Fibroblast of lung (primary cell): ENCODE data around the gene TUBG1. TPM values are rescaled to one million over a fixed set of nuclear protein-coding genes. Genes with fewer than 3 reads are reported as not detected.

Experiments
- DNase-seq, 2 donors: peaks; one replicate each; pipeline versions ENCODE4 v3.0.0 to v3.0.0-alpha.2; 2010; ENCODE audit warnings: low read depth in 2 of 2
- H2AFZ ChIP-seq: 2 replicates; pipeline ENCODE4 v1.5.1; 2012; ENCODE audit warnings: low read length, control low read depth, inconsistent platforms
- H3K27ac ChIP-seq: 2 replicates; pipeline ENCODE4 v1.5.1; 2011; ENCODE audit warnings: low read length, control low read depth; ENCODE audit not compliant: insufficient read depth
- H3K27me3 ChIP-seq: 2 replicates; pipeline ENCODE4 v1.5.1; 2011; ENCODE audit warnings: mild to moderate bottlenecking, low read length; ENCODE audit not compliant: control insufficient read depth, insufficient read depth
- H3K36me3 ChIP-seq: 2 replicates; pipeline ENCODE4 v1.5.1; 2011; ENCODE audit warnings: low read length; ENCODE audit not compliant: control insufficient read depth, insufficient read depth
- H3K4me1 ChIP-seq: 2 replicates; pipeline ENCODE4 v1.5.1; 2011; ENCODE audit warnings: low read length; ENCODE audit not compliant: control insufficient read depth, insufficient read depth; ENCODE audit errors: extremely low read depth
- H3K4me2 ChIP-seq: 2 replicates; pipeline ENCODE4 v1.5.1; 2011; ENCODE audit warnings: low read length, control low read depth; ENCODE audit not compliant: insufficient read depth; ENCODE audit errors: extremely low read depth
- H3K4me3 ChIP-seq, 4 experiments: fragments of 200-600 bp in 1 of 4; sonication (generic) in 1 of 4; replicated peaks in 1 of 4; 2 replicates each; pipeline ENCODE4 v1.5.1; 2011 to 2016; ENCODE audit warnings: low read length in 4 of 4, low read depth in 3 of 4, mild to moderate bottlenecking in 3 of 4, control low read depth in 2 of 4, inconsistent platforms in 1 of 4, mixed read lengths in 1 of 4; ENCODE audit not compliant: insufficient read depth in 1 of 4; ENCODE audit errors: control extremely low read depth in 1 of 4
- H3K79me2 ChIP-seq: 2 replicates; pipeline ENCODE4 v1.5.1; 2012; ENCODE audit warnings: mild to moderate bottlenecking, low read length, inconsistent platforms; ENCODE audit not compliant: control insufficient read depth, insufficient read depth
- H3K9ac ChIP-seq: 2 replicates; pipeline ENCODE4 v1.5.1; 2011; ENCODE audit warnings: mild to moderate bottlenecking, low read length, control low read depth; ENCODE audit not compliant: insufficient read depth
- H3K9me3 ChIP-seq: 2 replicates; pipeline ENCODE4 v1.5.1; 2012; ENCODE audit warnings: low read depth, low read length; ENCODE audit not compliant: control insufficient read depth, insufficient read depth
- H4K20me1 ChIP-seq: 2 replicates; pipeline ENCODE4 v1.5.1; 2011; ENCODE audit warnings: low read length; ENCODE audit not compliant: control insufficient read depth, insufficient read depth; ENCODE audit errors: extremely low read depth
- EZH2 ChIP-seq: IDR thresholded peaks from 2 replicates; pipeline ENCODE4 v1.5.1; 2012; ENCODE audit warnings: low read length, control low read depth, mild to moderate bottlenecking; ENCODE audit errors: missing control alignments
- polyA plus RNA-seq, 2 donors: library from polyadenylated mRNA; depleted of rRNA in 1 of 2; stranded (reverse) in 1 of 2; unstranded in 1 of 2; fragments of >200 nt; gene quantifications; 2 replicates each; pipeline ENCODE4 v1.2.1, GENCODE V29; 2011 to 2012; ENCODE audit warnings: missing spikeins in 1 of 2
- total RNA-seq: library from RNA; depleted of rRNA; stranded (reverse); fragments of >200 nt; gene quantifications from 2 replicates; pipeline ENCODE4 v1.2.1, GENCODE V29; 2014
- TF ChIP-seq, protein P1 (sequence below), 2 donors: IDR thresholded peaks in 1 of 2; conservative IDR thresholded peaks in 1 of 2; 1 replicate in 1 of 2; 2 replicates in 1 of 2; pipeline ENCODE4 v1.5.1; 2011 to 2012; ENCODE audit warnings: low read length in 2 of 2, control low read depth in 1 of 2, inconsistent platforms in 1 of 2, low read depth in 1 of 2, mild to moderate bottlenecking in 1 of 2

TUBG1 gene
- total and polyA plus RNA-seq, 2 donors (not counting 1 experiment from before 2014, with no cell fraction given), result 16.7 to 60.0 TPM

DNA sequence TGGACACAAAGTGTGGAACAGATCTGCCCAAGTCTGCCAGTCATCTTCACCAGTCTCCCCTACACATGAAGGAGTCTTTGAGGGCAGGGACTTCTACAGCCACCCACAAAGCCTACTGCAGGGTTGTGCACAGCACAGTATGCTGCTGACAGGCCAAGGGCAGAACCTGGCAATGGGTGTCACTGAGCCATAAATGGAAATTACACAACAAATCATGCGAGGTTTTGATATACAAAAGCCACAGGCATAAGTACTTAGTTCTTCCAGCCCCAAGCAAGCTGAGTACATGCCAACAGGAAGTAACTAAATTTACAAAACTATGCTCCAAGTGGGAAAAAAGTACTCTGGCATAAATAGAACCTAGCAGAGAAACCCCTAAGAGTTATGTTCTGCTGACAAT lies 24.1 kb upstream of the TUBG1 start:
- Histone ChIP-seq H2AFZ (no peak overlapping the region), H3K9me3 (no peaks in the 10 kb centered on the region), H3K27me3 (no peaks in the 10 kb centered on the region), H3K9ac (no peak overlapping the region), H3K36me3 (peaks cover 14% of the 10 kb centered on the region), H3K4me2 (no peak overlapping the region), H4K20me1 (no peaks in the 10 kb centered on the region), H3K79me2 (no peaks in the 10 kb centered on the region), H3K4me1 (no peaks in the 10 kb centered on the region), H3K27ac (no peak overlapping the region), H3K4me3 (no peak overlapping the region)
- no peak for DNase-seq
- TF ChIP-seq, protein P1, sequence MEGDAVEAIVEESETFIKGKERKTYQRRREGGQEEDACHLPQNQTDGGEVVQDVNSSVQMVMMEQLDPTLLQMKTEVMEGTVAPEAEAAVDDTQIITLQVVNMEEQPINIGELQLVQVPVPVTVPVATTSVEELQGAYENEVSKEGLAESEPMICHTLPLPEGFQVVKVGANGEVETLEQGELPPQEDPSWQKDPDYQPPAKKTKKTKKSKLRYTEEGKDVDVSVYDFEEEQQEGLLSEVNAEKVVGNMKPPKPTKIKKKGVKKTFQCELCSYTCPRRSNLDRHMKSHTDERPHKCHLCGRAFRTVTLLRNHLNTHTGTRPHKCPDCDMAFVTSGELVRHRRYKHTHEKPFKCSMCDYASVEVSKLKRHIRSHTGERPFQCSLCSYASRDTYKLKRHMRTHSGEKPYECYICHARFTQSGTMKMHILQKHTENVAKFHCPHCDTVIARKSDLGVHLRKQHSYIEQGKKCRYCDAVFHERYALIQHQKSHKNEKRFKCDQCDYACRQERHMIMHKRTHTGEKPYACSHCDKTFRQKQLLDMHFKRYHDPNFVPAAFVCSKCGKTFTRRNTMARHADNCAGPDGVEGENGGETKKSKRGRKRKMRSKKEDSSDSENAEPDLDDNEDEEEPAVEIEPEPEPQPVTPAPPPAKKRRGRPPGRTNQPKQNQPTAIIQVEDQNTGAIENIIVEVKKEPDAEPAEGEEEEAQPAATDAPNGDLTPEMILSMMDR (conservative IDR thresholded peaks at IDR 0.05 in 1 of 2, IDR thresholded peaks at IDR 0.05 in 1 of 2; ENCODE audit: low read depth in 1 of 2, low read length in 2 of 2), result no peak
- TF ChIP-seq EZH2, result no peak

DNA sequence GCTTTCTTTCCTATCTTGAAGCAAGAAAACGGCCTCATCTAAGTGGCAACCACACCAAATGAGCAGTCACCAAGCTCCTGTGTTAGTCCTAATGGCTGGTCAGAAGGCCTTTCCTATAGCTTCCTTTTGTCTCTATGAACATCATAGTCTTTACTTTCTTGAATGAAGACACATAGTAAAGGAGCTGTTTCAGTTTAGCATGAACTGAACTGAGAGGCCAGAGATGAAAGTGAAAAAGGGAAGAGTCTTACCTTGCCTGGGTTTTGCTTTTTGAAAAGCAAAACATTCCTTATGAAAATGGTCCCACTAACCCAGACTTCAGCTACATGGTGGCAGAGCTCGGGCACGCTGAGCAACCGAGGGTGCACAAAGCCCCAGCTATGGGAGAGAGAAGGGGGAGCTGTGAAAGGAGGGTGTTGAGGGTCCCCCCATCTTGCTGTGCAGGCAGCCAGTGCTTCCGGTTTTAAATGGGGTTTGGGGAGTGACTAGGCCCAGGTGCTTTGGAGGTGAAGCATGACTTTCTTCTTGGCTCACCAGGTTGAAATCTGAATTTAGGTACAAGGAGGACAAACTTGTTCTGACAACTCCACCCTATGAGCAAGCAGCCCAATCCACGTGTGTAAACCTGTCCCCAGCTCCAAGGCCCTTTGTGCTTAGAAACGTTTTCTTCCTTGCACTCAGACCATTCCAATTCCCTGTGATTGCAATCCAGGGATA lies 22.8 kb upstream of the TUBG1 start:
- Histone ChIP-seq H3K27me3 (no peaks in the 10 kb centered on the region), H3K9ac (no peak overlapping the region), H3K36me3 (peaks cover 14% of the 10 kb centered on the region)

DNA sequence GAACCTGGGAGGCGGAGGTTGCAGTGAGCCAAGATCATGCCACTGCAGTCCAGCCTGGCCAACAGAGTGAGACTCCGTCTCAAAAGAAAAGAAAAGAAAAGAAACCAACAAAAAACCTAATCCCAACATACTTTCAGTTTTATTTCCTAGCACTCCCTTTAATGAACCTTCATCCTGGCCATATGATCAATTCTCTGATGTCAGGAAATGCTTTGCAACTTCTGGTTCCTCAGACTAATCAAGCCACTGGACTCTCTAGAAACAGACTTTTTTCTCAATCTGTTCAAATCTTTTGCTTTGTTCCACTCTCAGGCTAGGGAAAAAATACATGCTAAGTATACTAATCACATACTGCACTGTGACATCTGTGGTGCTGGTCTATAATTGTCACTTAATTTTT lies 18.6 kb upstream of the TUBG1 start:
- no peak for DNase-seq
- Histone ChIP-seq H3K4me3 (no peak overlapping the region), H3K36me3 (no peaks in the 10 kb centered on the region), H3K9ac (no peak overlapping the region), H4K20me1 (no peaks in the 10 kb centered on the region), H3K79me2 (no peaks in the 10 kb centered on the region), H2AFZ (no peak overlapping the region), H3K27me3 (no peaks in the 10 kb centered on the region), H3K4me1 (no peaks in the 10 kb centered on the region), H3K4me2 (no peak overlapping the region), H3K9me3 (no peaks in the 10 kb centered on the region), H3K27ac (no peak overlapping the region)
- TF ChIP-seq, protein P1 (conservative IDR thresholded peaks at IDR 0.05 in 1 of 2, IDR thresholded peaks at IDR 0.05 in 1 of 2; ENCODE audit: low read depth in 1 of 2, low read length in 2 of 2), result no peak
- no peak for TF ChIP-seq EZH2

More for the DNA sequence above, 22.8 kb upstream of the TUBG1 start:
- Histone ChIP-seq H3K4me1 (no peaks in the 10 kb centered on the region), H3K79me2 (no peaks in the 10 kb centered on the region), H3K9me3 (no peaks in the 10 kb centered on the region), H3K27ac (no peak overlapping the region), H2AFZ (no peak overlapping the region), H3K4me3 (no peak overlapping the region), H4K20me1 (no peaks in the 10 kb centered on the region), H3K4me2 (no peak overlapping the region)
- no peak for DNase-seq
- no peak for TF ChIP-seq EZH2
- TF ChIP-seq, protein P1 (conservative IDR thresholded peaks at IDR 0.05 in 1 of 2, IDR thresholded peaks at IDR 0.05 in 1 of 2; ENCODE audit: low read depth in 1 of 2, low read length in 2 of 2), result no peak
